HCT116 (cell line): Measurements from ENCODE around the gene C1orf174. TPM values are rescaled to one million over a fixed set of nuclear protein-coding genes. Genes with fewer than 3 reads are reported as not detected.

Experiments used
- ATAC-seq: fragments of 200-7000 bp; cut with Tn5 transposase; 2 replicates; pipeline ENCODE4 v1.9.1; 2020; ENCODE audit warnings: mild to moderate bottlenecking, moderate library complexity
- BruUV-seq: library from RNA; stranded (reverse); fragments of 400-500 nt; replicated peaks from 2 replicates; lab custom pipeline; 2021; lab: Mats Ljungman, UMichigan
- CTCF ChIA-PET: fragments of 300-600 bp; sonication (Branson Sonifier 250); formaldehyde crosslinking; loops from one replicate; lab custom pipeline; 2021; ENCODE audit warnings: antibody characterized with exemption; lab: Charles Lee
- POLR2A ChIA-PET: fragments of 300-600, 350-600 bp; sonication (Branson Sonifier 250); formaldehyde crosslinking; loops from one replicate; lab custom pipeline; 2021; ENCODE audit warnings: antibody characterized with exemption; lab: Charles Lee
- RAD21 ChIA-PET, 2 experiments: fragments of 300-600 bp; sonication (Branson Sonifier 250); formaldehyde crosslinking; loops; one replicate each; lab custom pipeline; 2023; ENCODE audit warnings: low total read pairs in 2 of 2; ENCODE audit not compliant: uncharacterized antibody in 2 of 2, unreplicated experiment in 2 of 2, low non-redundant PET in 1 of 2; lab: Charles Lee
- DNase-seq: peaks from one replicate; pipeline ENCODE4 v3.0.0-alpha.2; 2010; ENCODE audit warnings: low read depth, low spot score
- H2AFZ ChIP-seq: fragments of 200-600 bp; shearing (Covaris generic), sonication (generic); 2 replicates; pipeline ENCODE4 v1.6.1; 2017; ENCODE audit warnings: low read depth, mixed run types, mixed read lengths, antibody characterized with exemption, low read length; ENCODE audit not compliant: poor library complexity, severe bottlenecking
- H3K27ac ChIP-seq: 2 replicates; pipeline ENCODE4 v1.5.1; 2012; ENCODE audit warnings: low read depth, low read length
- H3K27me3 ChIP-seq: fragments of 200-600 bp; sonication (generic); 2 replicates; pipeline ENCODE4 v1.6.1; 2016; ENCODE audit warnings: mixed run types, low read length, mixed read lengths; ENCODE audit not compliant: insufficient read depth
- H3K36me3 ChIP-seq, 2 experiments: fragments of 200-500 bp in 1 of 2; fragments of 200-600 bp in 1 of 2; sonication (Bioruptor generic) in 1 of 2; sonication (generic) in 1 of 2; 2 replicates each; pipeline versions ENCODE4 v1.5.1 to v1.6.1; 2014 to 2016; ENCODE audit warnings: low read length in 2 of 2, inconsistent platforms in 1 of 2, mixed read lengths in 1 of 2, mixed run types in 1 of 2; ENCODE audit not compliant: insufficient read depth in 2 of 2, control insufficient read depth in 1 of 2
- H3K4me1 ChIP-seq, 2 experiments: fragments of 200-600 bp in 1 of 2; sonication (generic) in 1 of 2; 2 replicates each; pipeline versions ENCODE4 v1.5.1 to v1.6.1; 2012 to 2017; ENCODE audit warnings: low read length in 2 of 2, inconsistent platforms in 1 of 2, mild to moderate bottlenecking in 1 of 2, mixed read lengths in 1 of 2, mixed run types in 1 of 2, moderate library complexity in 1 of 2; ENCODE audit not compliant: insufficient read depth in 2 of 2, control insufficient read depth in 1 of 2
- H3K4me2 ChIP-seq: fragments of 200-600 bp; sonication (generic); 2 replicates; pipeline ENCODE4 v1.6.1; 2017; ENCODE audit warnings: mixed run types, low read length, mixed read lengths
- H3K4me3 ChIP-seq, 2 experiments: fragments of 200-600 bp in 1 of 2; sonication (generic) in 1 of 2; replicated peaks in 1 of 2; 2 replicates each; pipeline ENCODE4 v1.5.1; 2011 to 2016; ENCODE audit warnings: low read length in 2 of 2, control low read depth in 1 of 2, low read depth in 1 of 2, mild to moderate bottlenecking in 1 of 2, mixed read lengths in 1 of 2, mixed run types in 1 of 2
- H3K79me2 ChIP-seq: fragments of 200-600 bp; sonication (generic); 2 replicates; pipeline ENCODE4 v1.6.1; 2017; ENCODE audit warnings: mild to moderate bottlenecking, mixed run types, low read length, moderate library complexity, mixed read lengths; ENCODE audit not compliant: insufficient read depth
- H3K9ac ChIP-seq: fragments of 200-600 bp; sonication (generic); 2 replicates; pipeline ENCODE4 v1.6.1; 2016; ENCODE audit warnings: low read length, mixed read lengths
- H3K9me2 ChIP-seq: fragments of 200-600 bp; sonication (generic), shearing (Covaris generic); 2 replicates; pipeline ENCODE4 v1.6.1; 2017; ENCODE audit warnings: mixed run types, mild to moderate bottlenecking, moderate library complexity; ENCODE audit not compliant: insufficient read depth
- H3K9me3 ChIP-seq, 2 experiments: fragments of 200-500 bp in 1 of 2; fragments of 200-600 bp in 1 of 2; sonication (Bioruptor generic) in 1 of 2; sonication (generic) in 1 of 2; 2 replicates each; pipeline ENCODE4 v1.6.1; 2014 to 2017; ENCODE audit warnings: low read length in 2 of 2, mixed read lengths in 2 of 2, inconsistent platforms in 1 of 2, low read depth in 1 of 2, mild to moderate bottlenecking in 1 of 2, mixed run types in 1 of 2, moderate library complexity in 1 of 2; ENCODE audit not compliant: control insufficient read depth in 1 of 2, insufficient read depth in 1 of 2
- H4K20me1 ChIP-seq: fragments of 200-600 bp; sonication (generic), shearing (Covaris generic); 2 replicates; pipeline ENCODE4 v1.6.1; 2017; ENCODE audit warnings: mixed run types, mild to moderate bottlenecking, moderate library complexity; ENCODE audit not compliant: insufficient read depth
- CBX3 ChIP-seq: IDR thresholded peaks from 2 replicates; pipeline ENCODE4 v1.6.1; 2012; ENCODE audit warnings: low read depth
- CTCF ChIP-seq, 3 experiments: fragments of 200-600 bp in 1 of 3; sonication (generic) in 1 of 3; IDR thresholded peaks in 2 of 3; conservative IDR thresholded peaks in 1 of 3; 2 replicates each; pipeline ENCODE4 v1.5.1; 2012 to 2017; ENCODE audit warnings: low read depth in 2 of 3, low read length in 2 of 3, antibody characterized with exemption in 1 of 3, borderline replicate concordance in 1 of 3, control low read depth in 1 of 3, mild to moderate bottlenecking in 1 of 3, mixed read lengths in 1 of 3, mixed run types in 1 of 3, moderate library complexity in 1 of 3; ENCODE audit not compliant: insufficient read depth in 1 of 3
- ELF1 ChIP-seq: IDR thresholded peaks from 2 replicates; pipeline ENCODE4 v1.6.1; 2012; ENCODE audit warnings: low read depth, borderline replicate concordance
- POLR2A ChIP-seq: IDR thresholded peaks from 2 replicates; pipeline ENCODE4 v1.7.0; 2011; ENCODE audit warnings: borderline replicate concordance; ENCODE audit not compliant: insufficient read depth, insufficient read length; ENCODE audit errors: extremely low read depth
- REST ChIP-seq: IDR thresholded peaks from 2 replicates; pipeline ENCODE4 v1.6.1; 2012; ENCODE audit warnings: low read depth
- SRF ChIP-seq: IDR thresholded peaks from 2 replicates; pipeline ENCODE4 v1.6.1; 2012; ENCODE audit warnings: low read depth
- intact Hi-C: fragments of 100-400 bp; cut with micrococcal nuclease; formaldehyde crosslinking; loops from 2 replicates; pipeline ENCODE4 v1.10.0; 2022
- total RNA-seq: library from RNA; stranded (reverse); gene quantifications from one replicate; pipeline ENCODE4 v1.2.1, GENCODE V29; 2021; ENCODE audit not compliant: unreplicated experiment

Gene C1orf174
- total RNA-seq, 1 experiment from 2014 or later = 33.7 TPM

- Histone ChIP-seq H3K4me1 (peaks cover 2 to 11% of the 10 kb centered on the region in 2 experiments; a peak in 2 of 4 replicates), H3K79me2 (no peaks in the 10 kb centered on the region), H3K4me2 (no peak overlapping the region), H3K9ac (no peak overlapping the region), H3K27ac (no peak overlapping the region), H3K36me3 (no peaks in the 10 kb centered on the region), H2AFZ (no peak overlapping the region), H3K9me2 (no peaks in the 10 kb centered on the region), H3K27me3 (no peaks in the 10 kb centered on the region), H4K20me1 (no peaks in the 10 kb centered on the region), H3K9me3 (no peaks in the 10 kb centered on the region), H3K4me3 (no peak overlapping the region)
- DNase-seq = no peak
- BruUV-seq = no TSS peak
- no peak for ATAC-seq
- intact Hi-C loops = no loop called here
- ChIA-PET CTCF (no interaction called here), RAD21 (no interaction called here), POLR2A (no interaction called here)
- no peak for TF ChIP-seq CBX3
- TF ChIP-seq CTCF (IDR thresholded peaks at IDR 0.05 in 2 of 3, conservative IDR thresholded peaks at IDR 0.05 in 1 of 3; ENCODE audit: borderline replicate concordance in 1 of 3, insufficient read depth in 1 of 3, low read depth in 2 of 3, low read length in 2 of 3) = no peak
- no peak for TF ChIP-seq REST
- no peak for TF ChIP-seq POLR2A
- TF ChIP-seq ELF1 = no peak
- no peak for TF ChIP-seq SRF
Observed at GRCh38 chr1:3905266-3905952, 5.3 kb upstream of the C1orf174 start.
